HG03097 (cell line): ENCODE results near the gene BYSL.

Experiments
- ATAC-seq: cut with Tn5 transposase; IDR thresholded peaks from one replicate; pipeline ENCODE4 v1.9.1; 2021; ENCODE audit not compliant: unreplicated experiment, low FRiP score

The BYSL gene, protein sequence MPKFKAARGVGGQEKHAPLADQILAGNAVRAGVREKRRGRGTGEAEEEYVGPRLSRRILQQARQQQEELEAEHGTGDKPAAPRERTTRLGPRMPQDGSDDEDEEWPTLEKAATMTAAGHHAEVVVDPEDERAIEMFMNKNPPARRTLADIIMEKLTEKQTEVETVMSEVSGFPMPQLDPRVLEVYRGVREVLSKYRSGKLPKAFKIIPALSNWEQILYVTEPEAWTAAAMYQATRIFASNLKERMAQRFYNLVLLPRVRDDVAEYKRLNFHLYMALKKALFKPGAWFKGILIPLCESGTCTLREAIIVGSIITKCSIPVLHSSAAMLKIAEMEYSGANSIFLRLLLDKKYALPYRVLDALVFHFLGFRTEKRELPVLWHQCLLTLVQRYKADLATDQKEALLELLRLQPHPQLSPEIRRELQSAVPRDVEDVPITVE

GRCh38 chr6:41920921-41921711 is at the start of gene BYSL, which contains the start of gene MED20:
Gene BYSL, plus strand, starts transcription at chr6:41921499. Its CDS starts 64 bp downstream, at chr6:41921563.
Gene MED20, minus strand, starts transcription at chr6:41921139. Its CDS starts 121 bp downstream, at chr6:41921018.
- peak; percentile 90 for ATAC-seq

GRCh38 chr6:41871691-41872090 is 49.6 kb upstream of the BYSL start:
- ATAC-seq: no peak

- no peak for ATAC-seq
These were observed 49.2 kb upstream of the BYSL start for GRCh38 chr6:41872147-41872546.

GRCh38 chr6:41874741-41875140 is 46.6 kb upstream of the BYSL start:
- no peak for ATAC-seq

GRCh38 chr6:41877051-41877680 is 44.1 kb upstream of the BYSL start:
- ATAC-seq: no peak

- no peak for ATAC-seq
These were observed 43.1 kb upstream of the BYSL start for GRCh38 chr6:41878246-41878645.

- ATAC-seq: no peak
These were observed 42.3 kb upstream of the BYSL start for GRCh38 chr6:41878961-41879405.

- ATAC-seq: no peak
These were observed 39.8 kb upstream of the BYSL start for GRCh38 chr6:41881506-41881905.

GRCh38 chr6:41884957-41885356 is 36.3 kb upstream of the BYSL start:
- ATAC-seq: no peak

DNA sequence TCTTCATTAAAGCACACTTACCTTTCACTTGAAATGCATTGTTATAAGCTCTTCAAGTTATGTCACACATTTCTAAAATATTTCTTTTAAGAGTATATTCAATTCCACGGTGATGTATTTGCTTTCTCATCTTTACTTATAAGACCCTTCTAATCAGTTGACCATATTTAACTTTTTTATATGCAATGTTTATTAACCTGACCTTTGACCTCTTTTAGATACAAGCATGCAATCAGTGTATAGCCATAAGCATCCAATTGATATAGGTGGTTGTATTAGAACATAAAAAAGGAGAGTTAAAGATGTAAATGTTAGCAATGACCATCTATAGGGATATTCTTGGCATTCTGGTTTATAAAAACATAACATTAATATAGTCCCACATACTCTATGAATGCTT is 35.4 kb upstream of the BYSL start:
- ATAC-seq: no peak

DNA sequence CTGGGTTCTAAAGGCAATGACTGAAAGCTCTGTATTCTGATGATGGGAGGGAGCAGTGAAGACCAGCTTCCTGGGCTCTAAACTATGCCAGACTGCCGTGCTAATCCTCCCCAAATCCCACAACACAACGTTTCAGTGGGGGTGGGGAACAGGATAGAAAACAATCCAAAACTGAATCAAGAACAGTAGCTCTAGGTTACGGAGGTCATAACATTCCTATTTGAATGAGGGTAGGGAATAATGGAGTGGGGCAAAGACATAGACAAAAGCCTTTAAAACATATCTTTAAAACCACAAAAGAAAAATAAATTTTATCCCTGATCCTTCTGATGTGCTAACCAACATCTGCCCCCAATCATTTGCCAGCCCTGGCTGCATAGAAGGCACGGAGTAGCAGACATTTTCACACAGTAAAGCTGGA is 34.0 kb upstream of the BYSL start:
- ATAC-seq: no peak

GRCh38 chr6:41892921-41893564 is 28.3 kb upstream of the BYSL start:
- ATAC-seq: no peak

DNA sequence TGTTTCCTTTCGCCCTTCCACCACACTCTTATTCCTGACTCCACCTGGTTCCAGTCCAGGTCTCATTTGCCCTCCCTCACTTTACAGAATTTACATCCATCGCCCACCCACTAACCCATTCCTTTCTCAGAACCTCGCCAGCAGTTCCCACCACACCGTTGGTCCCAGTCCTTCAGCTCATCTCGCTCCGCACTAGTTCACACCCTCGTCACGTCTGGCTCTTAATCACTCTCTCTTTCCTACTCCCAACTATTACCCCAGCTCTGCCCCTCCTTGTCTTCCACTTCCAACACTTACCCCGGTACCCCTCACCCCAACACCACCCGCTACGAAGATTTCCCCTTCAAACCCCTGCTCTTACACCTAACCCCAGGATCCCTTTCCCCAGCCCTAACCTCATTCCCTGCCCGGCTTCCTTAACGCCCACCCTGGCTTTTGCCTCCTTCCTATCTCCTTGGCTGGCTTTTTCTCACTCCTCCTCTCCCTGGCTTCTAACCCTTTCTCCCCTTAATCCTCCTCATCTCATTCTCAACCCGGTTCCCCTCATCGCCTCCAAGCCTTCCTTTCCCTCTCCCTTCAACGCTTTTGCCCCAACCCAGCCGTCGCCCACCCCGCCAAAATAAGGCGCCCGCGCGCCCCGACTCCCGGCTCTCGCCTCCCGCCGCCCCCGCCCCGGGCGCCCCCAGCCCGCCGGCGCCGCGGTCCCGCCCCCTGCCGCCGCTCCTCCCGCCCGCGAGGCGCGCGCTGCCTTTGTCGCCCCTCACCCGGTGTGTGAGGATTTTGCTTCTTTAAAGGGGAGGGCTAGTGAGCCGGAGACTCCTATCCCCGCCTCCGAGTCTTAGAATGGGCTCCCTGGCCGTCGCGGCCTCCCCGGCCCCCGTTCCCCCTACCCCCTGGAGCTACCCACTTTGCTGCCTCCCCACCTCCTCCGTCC is 26.7 kb upstream of the BYSL start:
- ATAC-seq: peak; percentile 25

- ATAC-seq: peak; percentile 76
These were observed 25.7 kb upstream of the BYSL start, which contains the start of gene USP49 for GRCh38 chr6:41895300-41896233. Gene USP49, minus strand, starts transcription at chr6:41895375. Its CDS starts 88,392 bp downstream, at chr6:41806983.

- no peak for ATAC-seq
These were observed 25.0 kb upstream of the BYSL start for GRCh38 chr6:41896281-41896680.

GRCh38 chr6:41900861-41901260 is 20.4 kb upstream of the BYSL start:
- no peak for ATAC-seq

- ATAC-seq: no peak
These were observed 19.3 kb upstream of the BYSL start for GRCh38 chr6:41901882-41902519.

DNA sequence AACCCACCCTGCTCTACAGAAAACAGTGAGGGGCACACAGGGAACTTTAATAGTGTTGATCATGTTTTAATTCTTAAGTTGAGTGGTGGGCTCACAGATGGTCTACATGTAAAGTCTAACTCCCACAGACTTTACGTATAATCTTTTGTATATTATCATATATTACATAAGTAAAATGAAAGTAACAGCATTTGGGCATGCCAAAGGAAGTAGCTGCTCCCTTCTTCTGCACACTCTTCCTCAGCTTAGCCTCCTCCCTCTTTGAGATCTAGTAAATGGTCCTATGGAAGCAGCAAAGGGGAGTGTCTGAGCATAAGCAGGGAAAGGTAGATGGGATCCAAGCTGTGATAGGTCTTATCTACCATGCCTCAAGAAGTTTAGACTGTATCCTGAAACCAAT is 11.6 kb upstream of the BYSL start:
- ATAC-seq: no peak
